ENCODE measurements around the gene PNLDC1.
"Not testable (repeated sequence)": the region's sequence is repeated elsewhere in the genome, so short reads cannot be mapped to it uniquely, and the experiment has no call there.

The PNLDC1 gene

DNA sequence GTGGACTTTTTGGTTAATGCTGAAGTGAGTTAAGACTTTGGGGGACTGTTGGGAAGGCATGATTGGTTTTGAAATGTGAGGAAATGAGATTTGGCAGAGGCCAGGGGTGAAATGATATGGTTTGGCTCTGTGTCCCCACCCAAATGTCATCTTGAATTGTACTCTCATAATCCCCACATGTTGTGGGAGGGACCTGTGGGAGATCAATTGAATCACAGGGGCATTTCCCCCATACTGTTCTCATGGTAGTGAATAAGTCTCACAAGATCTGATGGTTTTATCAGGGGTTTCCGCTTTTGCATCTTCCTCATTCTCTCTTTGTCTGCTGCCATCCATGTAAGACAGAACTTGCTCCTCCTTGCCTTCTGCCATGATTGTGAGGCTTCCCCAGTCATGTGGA lies 49.8 kb downstream of the PNLDC1 start:
- DNase-seq, result not testable (repeated sequence)

DNA sequence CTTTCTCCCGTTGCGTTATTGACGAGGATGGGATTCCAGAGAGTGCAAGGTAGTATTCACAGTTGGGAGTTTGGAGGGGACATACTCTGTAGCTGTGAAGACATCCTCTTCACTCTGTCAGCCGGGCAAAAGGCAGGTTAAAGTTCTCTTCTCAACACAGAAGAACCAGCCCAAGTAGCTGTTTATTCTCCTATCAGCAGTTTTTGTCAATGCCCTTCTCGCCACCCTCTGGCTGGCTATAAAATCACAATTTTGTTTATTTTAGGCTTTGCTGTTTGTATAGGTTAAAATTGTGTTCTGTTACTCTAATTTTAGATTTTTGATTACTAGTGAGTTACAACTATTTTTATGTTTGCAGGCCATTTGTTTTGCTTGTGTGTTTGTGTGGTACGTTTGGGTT lies 52.8 kb downstream of the PNLDC1 start:
- DNase-seq, result no peak

DNA sequence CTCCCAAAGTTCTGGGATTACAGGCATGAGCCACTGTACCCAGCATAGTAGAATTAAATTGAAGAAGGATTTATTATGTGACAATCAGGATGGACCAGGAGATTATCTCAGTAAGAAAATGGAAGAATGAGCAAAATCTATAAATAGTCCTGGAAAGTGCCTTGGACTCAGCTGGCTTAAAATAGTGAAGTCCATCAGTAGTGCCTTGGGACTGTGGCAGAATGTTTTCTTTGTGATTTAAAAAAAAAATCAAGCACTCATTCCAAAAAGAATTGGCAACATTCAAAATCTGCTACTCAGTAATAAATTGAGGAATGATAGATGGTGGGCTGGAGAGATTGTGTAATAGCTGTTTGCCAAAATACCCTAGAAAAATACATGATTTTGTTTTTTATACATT lies 53.7 kb downstream of the PNLDC1 start:
- DNase-seq, result no peak

DNA sequence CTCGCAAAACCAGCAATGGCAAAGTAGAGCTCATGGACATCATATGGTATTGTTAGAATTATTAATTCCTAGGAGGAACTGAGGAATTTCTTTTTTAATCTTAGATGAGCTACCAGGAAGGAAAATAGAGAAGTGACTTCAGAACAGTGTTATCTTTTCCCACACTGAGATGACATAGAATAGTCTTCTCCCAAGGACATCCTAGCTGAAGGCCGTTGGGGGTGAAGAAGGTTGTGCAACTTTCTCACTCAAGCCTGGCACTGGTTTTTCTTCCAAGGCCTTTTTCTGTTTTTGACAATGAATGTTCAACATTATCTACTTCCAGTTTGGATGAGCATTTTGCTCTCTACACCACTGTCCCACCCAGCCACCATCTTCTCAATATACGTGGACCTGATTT lies 54.9 kb downstream of the PNLDC1 start:
- no peak for DNase-seq

DNA sequence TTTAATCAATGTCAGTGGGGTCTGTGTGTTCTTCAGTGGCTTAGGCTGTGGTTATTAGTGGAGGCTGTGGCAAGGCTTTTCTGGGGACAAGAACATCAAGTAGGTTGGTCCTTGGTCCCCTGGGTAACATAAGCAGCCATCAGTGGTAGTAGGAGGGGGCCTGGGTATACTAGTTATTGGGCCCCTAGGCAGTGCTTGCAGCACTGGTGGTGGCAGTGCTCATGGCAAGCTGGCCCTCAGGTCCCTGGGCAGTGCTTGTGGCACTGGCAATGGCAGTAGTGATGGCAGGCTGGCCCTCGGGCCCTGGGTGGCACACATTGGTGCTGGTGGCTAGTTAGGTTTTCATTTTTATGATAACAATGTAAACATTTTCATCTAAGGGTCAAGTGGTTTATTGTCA lies 58.2 kb downstream of the PNLDC1 start:
- no peak for DNase-seq

DNA sequence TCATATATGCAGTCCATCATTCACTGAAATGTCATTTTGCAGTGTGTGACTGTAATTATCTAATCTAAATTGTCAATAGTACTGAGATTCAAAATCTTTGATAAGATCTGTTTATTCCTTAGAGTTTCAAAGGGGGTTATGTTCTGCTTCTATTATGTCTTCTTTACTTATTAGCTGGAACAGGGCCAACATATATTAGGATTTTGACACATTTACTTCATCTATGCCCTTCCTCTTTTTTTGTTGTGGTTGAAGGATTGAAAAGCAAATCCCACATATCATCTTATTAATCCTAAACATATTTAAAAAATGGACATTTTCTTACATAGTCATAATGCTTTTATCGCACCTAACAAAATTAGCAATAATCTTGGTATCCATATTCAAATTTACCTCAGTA lies 60.4 kb downstream of the PNLDC1 start:
- DNase-seq, result no peak

DNA sequence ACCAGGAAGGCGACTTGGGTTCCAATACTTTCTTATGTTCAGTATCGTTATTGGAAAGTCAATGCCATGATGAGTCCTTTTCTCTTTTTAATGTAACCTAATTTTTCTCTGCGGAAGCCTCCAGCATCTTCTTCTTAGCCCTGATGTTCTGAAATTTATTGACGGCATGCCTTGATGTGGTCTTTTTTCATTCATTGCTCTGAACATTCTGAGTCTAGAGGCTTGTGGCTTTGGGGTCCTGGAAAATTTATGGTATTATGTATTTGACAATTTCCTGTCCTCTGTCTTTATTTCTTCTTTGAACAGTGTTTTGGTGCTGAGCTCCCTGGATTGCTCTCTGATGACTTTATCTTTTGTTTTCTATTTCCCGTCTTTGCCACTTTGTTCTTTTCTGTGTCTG lies 62.0 kb downstream of the PNLDC1 start:
- no peak for DNase-seq

DNA sequence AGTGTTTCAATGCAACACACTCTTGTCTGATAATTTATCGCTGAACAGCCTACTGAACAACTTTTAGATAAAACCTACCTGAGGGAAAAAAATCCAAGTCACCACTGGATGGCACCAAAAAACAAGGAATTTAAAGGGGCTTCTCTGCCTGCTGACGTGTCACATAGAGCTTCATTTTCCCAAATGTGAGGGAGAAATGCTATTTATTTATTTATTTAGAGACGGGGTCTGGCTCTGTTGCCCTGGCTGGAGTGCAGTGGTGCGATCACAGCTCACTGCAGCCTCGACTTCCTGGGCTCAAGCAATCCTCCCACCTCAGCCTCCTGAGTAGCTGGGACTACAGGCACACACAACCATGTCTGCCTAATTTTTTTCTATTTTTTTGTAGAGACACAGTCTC lies 63.3 kb downstream of the PNLDC1 start:
- DNase-seq, result peak; percentile 38

DNA sequence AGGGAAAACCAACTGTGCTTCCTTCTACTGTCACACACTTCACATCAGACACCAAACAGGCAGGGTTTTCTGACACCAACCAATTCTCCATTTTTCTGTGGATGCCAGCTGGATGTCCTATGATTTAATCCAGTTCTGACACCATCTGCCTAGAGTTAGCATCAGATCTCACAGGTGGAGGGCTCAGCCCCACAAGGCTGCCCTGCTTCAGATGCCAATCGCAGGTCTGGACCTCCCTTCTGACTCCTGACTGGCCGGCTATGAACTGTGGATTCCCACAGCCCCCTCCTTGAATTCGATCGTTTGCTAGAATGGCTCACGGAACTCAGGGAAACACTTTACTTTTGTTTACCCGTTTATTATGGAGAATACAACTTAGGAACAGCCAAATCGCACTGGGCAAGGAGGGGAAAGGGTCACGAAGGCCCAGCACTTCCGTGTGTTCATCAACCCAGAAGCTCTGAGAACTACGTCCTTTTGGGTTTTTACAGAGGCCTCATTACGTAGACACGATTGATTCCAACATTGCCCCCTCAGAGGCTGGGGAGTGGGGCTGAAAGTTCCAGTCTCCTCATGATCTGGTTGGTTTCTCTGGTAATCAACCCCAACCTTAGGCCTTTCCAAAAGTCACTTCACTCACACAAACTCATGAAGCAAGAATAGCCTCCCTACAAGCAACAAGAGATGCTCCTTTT lies 65.3 kb downstream of the PNLDC1 start:
- DNase-seq, result no peak

DNA sequence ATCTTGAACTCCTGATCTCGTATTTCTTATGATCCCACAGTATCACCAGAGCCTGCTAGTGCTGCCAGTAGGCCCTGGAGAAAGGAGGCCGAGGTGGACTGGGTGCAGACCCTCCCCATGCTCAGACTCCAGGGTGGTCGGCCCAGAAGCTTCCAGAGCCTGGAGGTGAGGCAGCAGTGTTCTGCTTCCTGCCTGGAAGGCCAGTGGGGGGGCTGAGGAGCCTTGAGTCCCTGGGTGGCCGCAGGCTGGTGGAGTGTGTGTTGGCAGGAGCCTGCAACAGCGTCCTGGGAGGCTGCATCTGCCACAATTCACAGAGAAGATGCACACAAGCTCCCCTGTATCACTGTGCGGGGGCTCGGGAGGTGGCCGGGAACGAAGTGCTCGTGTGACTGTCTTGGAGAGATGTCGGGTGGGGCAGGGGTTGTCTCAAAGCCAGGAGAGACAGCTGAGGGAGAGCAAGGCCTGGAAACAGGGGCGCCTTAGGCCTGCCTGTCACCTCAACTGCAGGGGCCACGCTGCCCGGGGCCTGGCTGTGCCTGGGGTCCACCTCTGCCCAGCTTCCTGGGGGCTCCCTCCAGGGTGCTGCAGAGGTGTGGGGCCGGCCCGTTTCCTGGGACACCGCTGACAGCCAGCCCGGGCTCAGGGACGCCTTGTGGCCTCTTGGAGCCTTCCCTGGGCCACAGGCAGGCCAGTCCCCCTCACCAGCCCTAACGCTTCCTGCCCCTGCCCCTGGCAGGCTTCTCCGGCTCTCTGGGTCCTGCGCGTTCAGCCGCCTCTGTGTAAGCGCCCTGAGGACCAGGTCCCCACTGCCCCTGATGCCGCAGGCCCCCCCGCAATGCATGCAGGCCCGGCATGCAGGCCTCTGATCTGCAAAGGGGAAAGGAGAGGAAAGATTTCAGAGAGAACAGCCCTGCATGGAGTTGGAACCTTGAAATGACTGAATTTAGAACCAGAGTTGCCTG lies 66.5 kb downstream of the PNLDC1 start:
- no peak for DNase-seq

Measured in right kidney (tissue), 1 donor.